B cell (primary cell): ENCODE results near the gene AFAP1L1.

Source experiments
- CTCF ChIP-seq: fragments of 200-600 bp; IDR thresholded peaks from one replicate; pipeline ENCODE4 v1.8.0; 2022; ENCODE audit warnings: antibody characterized with exemption, mild to moderate bottlenecking
- EZH2 ChIP-seq: IDR thresholded peaks from 2 replicates; pipeline ENCODE4 v1.6.1; 2012; ENCODE audit warnings: borderline replicate concordance, low read depth, mild to moderate bottlenecking, moderate library complexity, low read length; ENCODE audit not compliant: insufficient read depth, poor library complexity, severe bottlenecking

DNA sequence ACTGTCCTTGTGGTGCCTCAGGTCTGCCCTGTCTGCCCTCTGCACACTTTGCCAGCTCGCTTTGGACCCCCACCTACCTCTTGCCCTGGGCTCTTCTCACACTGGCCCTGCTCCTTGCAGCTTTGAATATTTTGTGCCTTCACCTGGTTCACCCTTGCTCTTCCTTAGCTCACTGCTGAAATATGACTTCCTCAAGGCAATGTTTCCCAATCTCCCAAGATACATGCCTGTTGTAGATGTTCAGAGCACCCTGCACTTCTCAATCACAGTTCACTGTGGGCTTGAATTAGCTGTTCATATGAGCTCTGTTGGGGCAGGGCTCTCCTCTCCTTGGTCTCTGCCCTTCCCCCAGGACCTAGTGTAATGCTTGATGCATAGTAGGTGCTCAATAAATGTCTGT, 8.0 kb downstream of the AFAP1L1 start:
- TF ChIP-seq CTCF: no peak
- no peak for TF ChIP-seq EZH2
